ENCODE data around the gene EMC6. TPM values are rescaled to one million over a fixed set of nuclear protein-coding genes. Genes with fewer than 3 reads are reported as not detected.

The EMC6 gene
- total RNA-seq, 1 experiment from 2014 or later = 62.4 TPM

DNA sequence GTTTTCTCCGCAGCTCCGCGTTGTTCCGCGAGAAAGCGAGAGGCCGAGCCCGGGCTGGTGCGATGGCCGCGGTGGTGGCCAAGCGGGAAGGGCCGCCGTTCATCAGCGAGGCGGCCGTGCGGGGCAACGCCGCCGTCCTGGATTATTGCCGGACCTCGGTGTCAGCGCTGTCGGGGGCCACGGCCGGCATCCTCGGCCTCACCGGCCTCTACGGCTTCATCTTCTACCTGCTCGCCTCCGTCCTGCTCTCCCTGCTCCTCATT lies 404 bp downstream of the EMC6 start:
- peak overlapping the region; percentile 74 for H3K4me2 ChIP-seq (ENCODE audit: low read length)
- peak overlapping the region; percentile 74 to 96 for H3K4me3 ChIP-seq (replicated peaks in 1 of 2; ENCODE audit: low read depth in 1 of 2, low read length in 2 of 2)
- no peaks in the 10 kb centered on the region for H3K9me3 ChIP-seq (ENCODE audit: control insufficient read depth in 1 of 2, insufficient read depth in 1 of 2, low read depth in 1 of 2, low read length in 2 of 2)
- no peaks in the 10 kb centered on the region for H3K9me2 ChIP-seq (ENCODE audit: insufficient read depth)
- POLR2A ChIA-PET = interaction anchor here (0.7 to 1.1 kb wide), 2 partner anchors 8 to 91 kb away, joined by 3 read pairs; no protein-coding TSS in a partner anchor
- BruUV-seq (replicated peaks) = TSS peak; percentile 93
- peaks cover 8 to 20% of the 10 kb centered on the region in 2 experiments for H3K4me1 ChIP-seq (ENCODE audit: control insufficient read depth in 1 of 2, insufficient read depth in 2 of 2, low read length in 2 of 2)
- H3K9ac ChIP-seq (ENCODE audit: low read length) = peak overlapping the region; percentile 97
- peaks cover 42% of the 10 kb centered on the region for H3K79me2 ChIP-seq (ENCODE audit: insufficient read depth, low read length)
- no peaks in the 10 kb centered on the region; the same call in 1 of the 2 replicates for H4K20me1 ChIP-seq (ENCODE audit: insufficient read depth)
- no peak overlapping the region for H2AFZ ChIP-seq (ENCODE audit: low read depth, low read length, poor library complexity, severe bottlenecking)
- peak overlapping the region; percentile 77 for H3K27ac ChIP-seq (ENCODE audit: low read depth, low read length)
- DNase-seq (ENCODE audit: low read depth, low spot score) (no peak), ATAC-seq (no peak)
- no peaks in the 10 kb centered on the region for H3K27me3 ChIP-seq (ENCODE audit: insufficient read depth, low read length)
- intact Hi-C loops (cut with micrococcal nuclease) = no loop called here
- no peak for TF ChIP-seq TCF7L2 (IDR thresholded peaks at IDR 0.05; ENCODE audit: borderline replicate concordance, extremely low read depth, insufficient read depth, insufficient read length)
- peak; percentile 42; the same call in 1 of the 2 replicates for TF ChIP-seq ZFX (IDR thresholded peaks at IDR 0.05)
- TF ChIP-seq, protein P1, sequence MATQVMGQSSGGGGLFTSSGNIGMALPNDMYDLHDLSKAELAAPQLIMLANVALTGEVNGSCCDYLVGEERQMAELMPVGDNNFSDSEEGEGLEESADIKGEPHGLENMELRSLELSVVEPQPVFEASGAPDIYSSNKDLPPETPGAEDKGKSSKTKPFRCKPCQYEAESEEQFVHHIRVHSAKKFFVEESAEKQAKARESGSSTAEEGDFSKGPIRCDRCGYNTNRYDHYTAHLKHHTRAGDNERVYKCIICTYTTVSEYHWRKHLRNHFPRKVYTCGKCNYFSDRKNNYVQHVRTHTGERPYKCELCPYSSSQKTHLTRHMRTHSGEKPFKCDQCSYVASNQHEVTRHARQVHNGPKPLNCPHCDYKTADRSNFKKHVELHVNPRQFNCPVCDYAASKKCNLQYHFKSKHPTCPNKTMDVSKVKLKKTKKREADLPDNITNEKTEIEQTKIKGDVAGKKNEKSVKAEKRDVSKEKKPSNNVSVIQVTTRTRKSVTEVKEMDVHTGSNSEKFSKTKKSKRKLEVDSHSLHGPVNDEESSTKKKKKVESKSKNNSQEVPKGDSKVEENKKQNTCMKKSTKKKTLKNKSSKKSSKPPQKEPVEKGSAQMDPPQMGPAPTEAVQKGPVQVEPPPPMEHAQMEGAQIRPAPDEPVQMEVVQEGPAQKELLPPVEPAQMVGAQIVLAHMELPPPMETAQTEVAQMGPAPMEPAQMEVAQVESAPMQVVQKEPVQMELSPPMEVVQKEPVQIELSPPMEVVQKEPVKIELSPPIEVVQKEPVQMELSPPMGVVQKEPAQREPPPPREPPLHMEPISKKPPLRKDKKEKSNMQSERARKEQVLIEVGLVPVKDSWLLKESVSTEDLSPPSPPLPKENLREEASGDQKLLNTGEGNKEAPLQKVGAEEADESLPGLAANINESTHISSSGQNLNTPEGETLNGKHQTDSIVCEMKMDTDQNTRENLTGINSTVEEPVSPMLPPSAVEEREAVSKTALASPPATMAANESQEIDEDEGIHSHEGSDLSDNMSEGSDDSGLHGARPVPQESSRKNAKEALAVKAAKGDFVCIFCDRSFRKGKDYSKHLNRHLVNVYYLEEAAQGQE (IDR thresholded peaks at IDR 0.05; ENCODE audit: low read depth) = no peak
- no peak for TF ChIP-seq CBX3 (IDR thresholded peaks at IDR 0.05; ENCODE audit: low read depth)
- TF ChIP-seq, protein P2, sequence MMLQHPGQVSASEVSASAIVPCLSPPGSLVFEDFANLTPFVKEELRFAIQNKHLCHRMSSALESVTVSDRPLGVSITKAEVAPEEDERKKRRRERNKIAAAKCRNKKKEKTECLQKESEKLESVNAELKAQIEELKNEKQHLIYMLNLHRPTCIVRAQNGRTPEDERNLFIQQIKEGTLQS (IDR thresholded peaks at IDR 0.05) = no peak
- TF ChIP-seq EZH2 (IDR thresholded peaks at IDR 0.05) = no peak
- no peak for TF ChIP-seq EZH2phosphoT487 (IDR thresholded peaks at IDR 0.05; ENCODE audit: borderline replicate concordance)
- TF ChIP-seq YY1 (IDR thresholded peaks at IDR 0.05; ENCODE audit: extremely low read depth, insufficient replicate concordance, low read depth, low read length) = no peak
- no peaks in the 10 kb centered on the region for H3K36me3 ChIP-seq (ENCODE audit: control insufficient read depth in 1 of 2, insufficient read depth in 2 of 2, low read length in 2 of 2)
- CTCF ChIA-PET = interaction anchor here (2.8 kb wide), 1 partner anchor 14 kb away, joined by 11 read pairs; no protein-coding TSS in a partner anchor
- RAD21 ChIA-PET (ENCODE audit: low non-redundant PET in 1 of 2, low total read pairs in 2 of 2, uncharacterized antibody in 2 of 2, unreplicated experiment in 2 of 2) = no interaction called here
